ENCODE data around the gene KRTAP12-1.
"Not testable (repeated sequence)": the region's sequence is repeated elsewhere in the genome, so short reads cannot be mapped to it uniquely, and the experiment has no call there.

KRTAP12-1 gene

DNA sequence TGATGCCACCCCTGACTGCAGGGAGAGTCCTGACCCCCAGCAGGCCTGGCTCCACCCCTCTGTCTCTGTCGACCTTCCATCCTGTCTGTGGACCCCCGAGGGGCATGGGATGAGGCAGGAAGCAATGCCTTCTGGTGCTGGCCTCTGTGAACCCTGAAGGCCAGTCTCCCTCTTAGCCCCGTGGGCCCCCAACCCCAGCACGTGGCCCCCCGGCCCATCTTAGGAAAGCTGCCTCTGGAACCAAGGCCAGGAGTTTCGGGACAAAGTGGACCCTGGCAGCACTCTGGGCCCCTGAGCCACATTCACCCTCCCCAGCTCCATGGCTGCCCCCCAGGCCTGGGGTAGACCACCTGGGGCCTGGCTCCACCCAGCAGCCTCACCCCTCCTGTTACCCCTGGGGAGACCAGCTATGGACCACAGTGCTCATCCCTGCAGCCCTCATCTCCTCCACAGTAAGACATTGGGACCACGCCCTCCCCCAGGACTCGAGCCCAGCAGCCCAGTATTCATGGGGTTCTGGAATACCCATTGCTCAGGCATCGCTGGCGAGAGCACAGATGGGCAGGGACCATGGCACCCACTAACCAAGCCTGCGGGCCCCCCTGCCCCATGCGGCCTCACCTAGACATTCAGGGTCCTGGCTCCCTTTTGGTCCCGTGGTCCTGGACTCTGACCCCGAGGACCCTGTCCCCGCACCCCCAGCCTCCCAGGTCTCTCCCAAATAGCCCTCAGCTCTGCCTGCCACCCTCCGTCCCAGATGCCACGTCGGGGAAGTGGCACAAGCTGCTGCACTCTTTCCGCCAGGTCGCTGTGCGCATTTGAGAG is 43.2 kb downstream of the KRTAP12-1 start:
- not testable (repeated sequence) for DNase-seq

DNA sequence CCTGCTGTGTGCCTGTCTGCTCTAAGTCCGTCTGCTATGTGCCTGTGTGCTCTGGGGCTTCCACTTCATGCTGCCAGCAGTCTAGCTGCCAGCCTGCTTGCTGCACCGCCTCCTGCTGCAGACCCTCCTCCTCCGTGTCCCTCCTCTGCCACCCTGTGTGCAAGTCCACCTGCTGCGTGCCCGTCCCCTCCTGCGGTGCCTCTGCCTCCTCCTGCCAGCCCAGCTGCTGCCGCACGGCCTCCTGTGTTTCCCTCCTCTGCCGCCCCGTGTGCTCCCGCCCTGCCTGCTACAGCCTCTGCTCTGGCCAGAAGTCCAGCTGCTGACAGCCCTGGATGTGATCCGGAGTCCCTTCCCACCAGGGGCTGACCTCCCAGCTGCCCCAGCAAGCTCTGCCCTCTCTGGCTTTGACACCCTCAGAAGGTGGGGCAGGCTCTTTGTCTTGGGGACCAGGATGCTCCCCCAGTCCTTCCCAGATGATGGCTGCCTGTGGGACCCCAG is 44.1 kb downstream of the KRTAP12-1 start:
- not testable (repeated sequence) for DNase-seq

DNA sequence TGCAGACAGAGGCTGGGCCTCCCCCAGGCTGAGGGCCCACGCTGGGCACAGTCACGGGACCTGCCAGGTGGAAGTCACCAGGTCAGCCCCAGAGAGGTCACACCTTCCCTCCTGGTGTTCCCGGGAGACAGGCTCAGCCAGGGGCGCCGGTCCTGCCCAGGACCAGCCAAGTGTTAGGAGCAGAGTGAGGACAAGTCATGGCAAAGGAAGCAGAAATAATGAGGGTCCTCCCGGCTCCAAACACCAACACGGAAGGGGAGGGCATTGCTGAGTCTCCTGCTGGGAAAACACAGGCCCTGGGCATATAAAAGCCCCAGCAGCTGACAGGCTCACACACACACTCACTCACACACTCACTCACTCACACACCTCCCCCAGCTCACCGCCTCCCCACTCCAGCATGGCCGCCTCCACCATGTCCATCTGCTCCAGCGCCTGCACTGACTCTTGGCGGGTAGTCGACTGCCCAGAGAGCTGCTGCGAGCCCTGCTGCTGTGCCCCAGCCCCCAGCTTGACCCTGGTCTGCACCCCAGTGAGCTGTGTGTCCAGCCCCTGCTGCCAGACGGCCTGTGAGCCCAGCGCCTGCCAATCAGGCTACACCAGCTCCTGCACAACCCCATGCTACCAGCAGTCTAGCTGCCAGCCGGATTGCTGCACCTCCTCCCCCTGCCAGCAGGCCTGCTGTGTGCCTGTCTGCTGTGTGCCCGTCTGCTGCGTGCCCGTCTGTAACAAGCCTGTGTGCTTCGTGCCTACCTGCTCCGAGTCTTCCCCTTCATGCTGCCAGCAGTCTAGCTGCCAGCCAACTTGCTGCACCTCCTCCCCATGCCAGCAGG is 44.7 kb downstream of the KRTAP12-1 start, which contains the start of gene KRTAP10-10:
Gene KRTAP10-10 (plus strand): TSS at position 339 of the 833 bp plus-strand sequence. CDS start 62 bp downstream, at position 401.
- no peak for DNase-seq

DNA sequence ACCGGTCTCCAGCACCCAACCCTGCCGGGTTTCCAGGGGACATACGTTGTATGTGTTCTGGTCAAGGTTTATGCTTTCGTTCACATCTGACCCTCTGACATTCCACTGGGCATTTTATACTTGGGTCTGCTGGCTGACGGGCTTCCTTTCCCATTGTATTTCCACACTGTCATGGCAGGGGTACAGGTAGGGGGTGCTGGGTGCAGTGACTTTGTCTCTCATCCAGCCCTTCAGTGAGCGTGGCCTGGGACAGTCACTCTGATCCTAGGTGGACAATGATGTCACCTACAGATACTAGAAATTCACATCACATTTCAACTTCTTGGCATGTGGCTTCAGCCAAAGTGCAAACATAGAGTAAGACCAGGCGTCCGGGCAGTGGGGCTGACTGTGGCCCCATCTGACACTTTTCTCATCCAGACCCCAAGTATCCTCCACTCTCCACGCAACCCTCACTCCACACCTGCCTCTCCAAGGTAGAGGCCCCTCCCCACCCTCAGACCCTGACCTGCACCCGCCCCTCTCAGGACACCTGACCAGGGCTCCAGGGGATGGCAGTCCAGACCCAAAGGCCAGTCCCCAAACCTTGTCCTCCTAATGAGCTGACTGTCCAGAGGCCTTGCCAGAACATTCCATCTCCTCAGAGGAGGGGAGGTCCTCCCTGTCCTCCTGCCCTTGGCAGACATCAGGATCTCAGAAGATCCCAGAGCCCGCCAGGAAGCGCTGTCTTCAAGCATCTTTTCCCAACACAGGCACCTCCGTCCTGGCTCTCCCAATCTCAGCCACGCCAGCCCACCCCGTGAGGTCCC is 45.5 kb downstream of the KRTAP12-1 start:
- DNase-seq: no peak

DNA sequence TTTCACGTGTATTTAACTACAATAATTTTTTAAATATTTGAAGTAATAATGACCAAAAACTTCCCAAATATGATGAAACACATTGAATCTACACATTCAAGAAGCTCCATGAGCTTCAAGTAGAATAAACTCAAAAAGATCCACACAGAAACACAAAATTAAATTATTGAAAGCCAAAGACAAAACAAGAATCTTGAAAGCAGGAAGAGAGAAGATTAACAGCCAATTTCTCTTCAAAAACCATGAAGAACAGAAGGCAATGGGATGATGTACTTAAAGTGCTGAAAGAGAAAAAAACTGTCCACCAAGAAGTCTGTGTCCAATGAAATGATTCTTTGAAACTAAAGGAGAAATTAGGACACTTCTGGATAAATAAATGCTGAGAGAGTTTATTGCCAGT is 49.9 kb downstream of the KRTAP12-1 start:
- DNase-seq: no peak
